SJSA1 (cell line): ENCODE results near the gene ITGB5. TPM values are rescaled to one million over a fixed set of nuclear protein-coding genes. Genes with fewer than 3 reads are reported as not detected.

Source experiments
- DNase-seq, 2 experiments: peaks; one replicate each; pipeline ENCODE4 v3.0.0-alpha.2; 2015 to 2020; ENCODE audit warnings: low spot score in 2 of 2, low read depth in 1 of 2
- H3K27ac ChIP-seq: fragments of 250-450 bp; sonication (Bioruptor Pico); 2 replicates; pipeline ENCODE4 v1.5.1; 2020; ENCODE audit warnings: mild to moderate bottlenecking, moderate library complexity
- H3K27me3 ChIP-seq: fragments of 250-450 bp; sonication (Bioruptor Pico); replicated peaks from 2 replicates; pipeline ENCODE4 v1.5.1; 2020; ENCODE audit warnings: mild to moderate bottlenecking, moderate library complexity
- H3K36me3 ChIP-seq: fragments of 250-450 bp; sonication (Bioruptor Pico); 2 replicates; pipeline ENCODE4 v1.5.1; 2020; ENCODE audit warnings: mild to moderate bottlenecking
- H3K4me1 ChIP-seq: fragments of 250-450 bp; sonication (Bioruptor Pico); replicated peaks from 2 replicates; pipeline ENCODE4 v1.6.1; 2021; ENCODE audit warnings: mild to moderate bottlenecking
- H3K4me3 ChIP-seq: fragments of 250-450 bp; sonication (Bioruptor Pico); 2 replicates; pipeline ENCODE4 v1.5.1; 2020; ENCODE audit warnings: mild to moderate bottlenecking
- H3K9me3 ChIP-seq: fragments of 250-450 bp; sonication (Bioruptor Pico); replicated peaks from 2 replicates; pipeline ENCODE4 v1.5.1; 2020; ENCODE audit warnings: mild to moderate bottlenecking
- total RNA-seq: library from RNA; depleted of rRNA; stranded (reverse); fragments of >200 nt; shearing (Covaris generic); gene quantifications from 2 replicates; pipeline ENCODE4 v1.2.3, GENCODE V29; 2014; rRNA removed

The ITGB5 gene
- 84.6 and 140 TPM in 2 replicates for total RNA-seq

- Histone ChIP-seq H3K36me3 (peaks cover 3% of the 10 kb centered on the region; the same call in 1 of the 2 replicates), H3K4me3 (peak within 1 kb of the TSS; percentile 72), H3K27ac (peak within 1 kb of the TSS; percentile 57), H3K27me3 (no peaks in the 10 kb centered on the region), H3K9me3 (no peaks in the 10 kb centered on the region), H3K4me1 (peaks cover 40% of the 10 kb centered on the region)
- peak; percentile 85 for DNase-seq
Measured at GRCh38 chr3:124887177-124887931, at the start of gene ITGB5. Gene ITGB5, minus strand, starts transcription at chr3:124887365. Its CDS starts 365 bp downstream, at chr3:124887000.

GRCh38 chr3:124935794-124936542 lies 48.8 kb upstream of the ITGB5 start:
- DNase-seq = no peak
- Histone ChIP-seq H3K27me3 (no peaks in the 10 kb centered on the region), H3K4me1 (no peaks in the 10 kb centered on the region), H3K27ac (no peak overlapping the region), H3K4me3 (no peak overlapping the region), H3K9me3 (no peaks in the 10 kb centered on the region), H3K36me3 (no peaks in the 10 kb centered on the region)

GRCh38 chr3:124935264-124935663 lies 48.1 kb upstream of the ITGB5 start:
- no peaks in the 10 kb centered on the region for H3K36me3 ChIP-seq

GRCh38 chr3:124934577-124934976 lies 47.4 kb upstream of the ITGB5 start, which contains the start of gene MUC13:
Gene MUC13, minus strand, starts transcription at chr3:124934751. Its CDS starts 39 bp downstream, at chr3:124934712.
- Histone ChIP-seq H3K4me1 (no peaks in the 10 kb centered on the region), H3K27ac (no peak within 1 kb of the TSS), H3K27me3 (no peaks in the 10 kb centered on the region), H3K9me3 (no peaks in the 10 kb centered on the region), H3K4me3 (no peak within 1 kb of the TSS), H3K36me3 (no peaks in the 10 kb centered on the region)
- no peak for DNase-seq

More at GRCh38 chr3:124935264-124935663, 48.1 kb upstream of the ITGB5 start:
- H3K9me3 ChIP-seq = no peaks in the 10 kb centered on the region
- H3K27me3 ChIP-seq = no peaks in the 10 kb centered on the region
- H3K4me3 ChIP-seq = no peak overlapping the region
- DNase-seq = no peak
- H3K27ac ChIP-seq = no peak overlapping the region
- no peaks in the 10 kb centered on the region for H3K4me1 ChIP-seq

- H3K27me3 ChIP-seq = no peaks in the 10 kb centered on the region
- H3K27ac ChIP-seq = no peak overlapping the region
- H3K36me3 ChIP-seq = no peaks in the 10 kb centered on the region
- 0 out of 2 replicates have a peak, but pooled peaks cover 3% of the 10 kb centered on the region for H3K4me1 ChIP-seq
- DNase-seq = peak; percentile 44 to 50
- H3K4me3 ChIP-seq = no peak overlapping the region
- no peaks in the 10 kb centered on the region for H3K9me3 ChIP-seq
Measured at GRCh38 chr3:124928333-124929202, 41.4 kb upstream of the ITGB5 start.

GRCh38 chr3:124927574-124928045 lies 40.4 kb upstream of the ITGB5 start:
- DNase-seq = no peak
- Histone ChIP-seq H3K4me3 (no peak overlapping the region), H3K27me3 (no peaks in the 10 kb centered on the region), H3K9me3 (no peaks in the 10 kb centered on the region), H3K36me3 (no peaks in the 10 kb centered on the region), H3K27ac (no peak overlapping the region), H3K4me1 (0 out of 2 replicates have a peak, but pooled peaks cover 3% of the 10 kb centered on the region)

GRCh38 chr3:124926426-124927101 lies 39.4 kb upstream of the ITGB5 start:
- Histone ChIP-seq H3K9me3 (no peaks in the 10 kb centered on the region), H3K27me3 (no peaks in the 10 kb centered on the region), H3K4me3 (no peak overlapping the region), H3K36me3 (no peaks in the 10 kb centered on the region), H3K27ac (no peak overlapping the region), H3K4me1 (0 out of 2 replicates have a peak, but pooled peaks cover 3% of the 10 kb centered on the region)
- DNase-seq = no peak

- no peak for DNase-seq
- Histone ChIP-seq H3K4me1 (peaks cover 6% of the 10 kb centered on the region), H3K27ac (no peak overlapping the region), H3K9me3 (no peaks in the 10 kb centered on the region), H3K4me3 (no peak overlapping the region), H3K36me3 (no peaks in the 10 kb centered on the region), H3K27me3 (no peaks in the 10 kb centered on the region)
Measured at GRCh38 chr3:124924741-124925140, 37.6 kb upstream of the ITGB5 start.

GRCh38 chr3:124923833-124924232 lies 36.7 kb upstream of the ITGB5 start:
- no peak for DNase-seq
- no peak overlapping the region for H3K27ac ChIP-seq
- no peaks in the 10 kb centered on the region for H3K27me3 ChIP-seq
- H3K9me3 ChIP-seq = no peaks in the 10 kb centered on the region
- no peak overlapping the region for H3K4me3 ChIP-seq
- no peaks in the 10 kb centered on the region for H3K36me3 ChIP-seq
- peaks cover 9% of the 10 kb centered on the region for H3K4me1 ChIP-seq

- Histone ChIP-seq H3K36me3 (no peaks in the 10 kb centered on the region), H3K4me3 (no peak overlapping the region), H3K9me3 (no peaks in the 10 kb centered on the region), H3K27ac (no peak overlapping the region), H3K27me3 (no peaks in the 10 kb centered on the region), H3K4me1 (peaks cover 7% of the 10 kb centered on the region)
- no peak for DNase-seq
Measured at GRCh38 chr3:124920718-124921117, 33.6 kb upstream of the ITGB5 start.

- H3K27ac ChIP-seq = no peak overlapping the region
- H3K27me3 ChIP-seq = no peaks in the 10 kb centered on the region
- H3K9me3 ChIP-seq = no peaks in the 10 kb centered on the region
- DNase-seq = peak in 1 of 2 experiments; percentile 8
- H3K36me3 ChIP-seq = no peaks in the 10 kb centered on the region
- H3K4me3 ChIP-seq = no peak overlapping the region
- H3K4me1 ChIP-seq = peaks cover 7% of the 10 kb centered on the region
Measured at GRCh38 chr3:124919756-124920155, 32.6 kb upstream of the ITGB5 start.

- DNase-seq = no peak
- H3K36me3 ChIP-seq = no peaks in the 10 kb centered on the region
- H3K4me1 ChIP-seq = peaks cover 7% of the 10 kb centered on the region
- H3K27ac ChIP-seq = no peak overlapping the region
- no peaks in the 10 kb centered on the region for H3K9me3 ChIP-seq
- no peak overlapping the region for H3K4me3 ChIP-seq
- no peaks in the 10 kb centered on the region for H3K27me3 ChIP-seq
Measured at GRCh38 chr3:124918524-124918923, 31.4 kb upstream of the ITGB5 start.
